GM10266 (cell line): ENCODE data around the gene B4GALT2.

Source experiments
- DNase-seq: peaks from one replicate; pipeline ENCODE4 v3.0.0; 2012; ENCODE audit errors: extremely low spot score
- CTCF ChIP-seq: IDR thresholded peaks from 2 replicates; pipeline ENCODE4 v1.5.1; 2012; ENCODE audit warnings: mild to moderate bottlenecking, low read depth; ENCODE audit not compliant: control insufficient read depth, insufficient read depth; ENCODE audit errors: missing control alignments

The B4GALT2 gene

GRCh38 chr1:43987159-43987902 lies 8.3 kb downstream of the B4GALT2 start:
- TF ChIP-seq CTCF = no peak
- DNase-seq = no peak

GRCh38 chr1:43990271-43991199 lies 11.5 kb downstream of the B4GALT2 start:
- TF ChIP-seq CTCF = no peak
- no peak for DNase-seq

DNA sequence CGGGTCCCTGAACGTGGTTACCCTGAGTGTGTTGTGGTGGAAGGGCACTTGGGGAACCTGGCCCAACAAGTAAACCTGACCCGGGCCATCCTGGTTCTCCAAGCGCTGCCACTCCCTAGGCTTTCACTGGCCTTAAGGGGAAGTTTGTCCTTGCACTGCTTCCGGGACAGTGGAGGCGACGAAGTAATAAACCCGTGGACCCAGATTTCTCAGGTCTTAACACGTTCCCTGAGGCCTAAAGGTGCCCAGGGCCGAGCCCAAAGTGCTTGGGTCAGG lies 12.1 kb downstream of the B4GALT2 start:
- DNase-seq = no peak

GRCh38 chr1:43991476-43992231 lies 12.6 kb downstream of the B4GALT2 start, which contains the start of gene CCDC24:
Gene CCDC24 (plus strand): TSS chr1:43991599. CDS start chr1:43991879, 280 bp downstream.
- peak; percentile 88 for DNase-seq
- no peak for TF ChIP-seq CTCF

More for the DNA sequence above, 12.1 kb downstream of the B4GALT2 start:
- no peak for TF ChIP-seq CTCF

DNA sequence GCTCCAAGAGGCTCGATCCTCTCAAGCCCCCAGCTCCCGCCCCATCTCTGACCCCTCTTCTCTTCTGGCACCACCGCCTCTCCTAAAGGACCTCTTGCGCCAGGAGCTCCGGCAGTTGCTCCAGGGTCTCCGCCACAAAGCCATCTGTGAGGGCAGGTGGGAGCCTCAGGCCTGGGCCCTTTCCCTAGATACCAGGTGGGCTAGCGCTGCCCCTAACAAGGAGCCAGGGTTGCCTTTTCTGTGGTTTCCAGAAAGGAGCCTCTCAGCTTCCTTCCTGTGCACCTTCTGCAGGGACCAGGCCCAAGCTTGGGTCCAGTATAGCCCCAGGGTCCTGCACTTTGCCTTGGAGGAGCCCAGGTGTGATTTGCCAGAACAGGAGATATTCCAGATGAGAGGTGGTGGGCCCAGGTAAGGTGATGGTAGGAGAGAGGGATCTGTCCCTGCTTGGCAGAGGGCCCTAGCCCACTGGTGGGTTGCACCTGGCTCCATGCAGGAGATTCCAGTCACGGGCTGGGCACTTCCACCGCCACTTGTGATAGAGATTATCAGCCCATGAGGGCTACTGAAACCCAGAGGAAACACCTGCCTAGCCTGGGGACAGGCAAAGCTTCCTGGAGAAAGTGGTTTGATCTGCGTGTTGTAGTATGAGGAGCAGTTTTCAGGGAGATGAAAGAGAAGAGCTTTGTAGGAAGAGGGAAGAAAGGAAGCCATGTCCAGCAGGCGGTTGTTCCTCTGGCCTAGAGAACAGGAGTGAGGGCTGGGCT lies 13.4 kb downstream of the B4GALT2 start:
- TF ChIP-seq CTCF = no peak
- no peak for DNase-seq

DNA sequence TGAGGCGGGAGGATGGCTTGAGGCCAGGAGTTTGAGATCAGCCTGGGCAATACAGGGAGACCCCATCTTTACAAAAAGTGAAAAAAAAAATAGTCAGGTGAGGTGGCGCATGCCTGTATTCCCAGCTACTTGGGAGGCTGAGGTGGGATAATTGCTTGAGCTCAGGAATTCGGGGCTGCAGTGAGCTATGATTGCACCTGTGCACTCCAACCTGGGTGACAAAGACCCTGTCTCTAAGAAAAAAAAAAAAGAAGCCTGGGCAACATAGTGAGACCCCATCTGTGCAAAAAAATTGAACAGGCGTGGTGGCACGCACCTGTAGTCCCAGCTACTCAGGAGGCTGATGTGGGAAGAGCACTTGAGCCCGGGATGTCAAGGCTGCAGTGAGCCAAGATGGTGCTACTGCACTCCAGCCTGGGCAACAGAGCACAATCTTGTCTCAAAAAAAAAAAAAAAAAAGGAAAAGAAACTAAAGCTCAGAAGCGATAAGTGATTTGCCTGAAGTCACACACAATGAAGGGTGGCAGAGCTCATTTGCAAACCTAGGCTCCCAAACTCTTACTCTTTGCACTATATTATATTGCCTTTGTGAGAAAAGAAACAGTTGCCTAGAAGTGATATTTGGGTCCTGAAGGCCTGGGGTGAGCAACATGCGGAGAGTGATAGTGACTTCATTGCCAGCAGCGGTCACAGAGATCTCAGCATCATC lies 14.3 kb downstream of the B4GALT2 start:
- no peak for TF ChIP-seq CTCF
- DNase-seq = no peak
